GM12891 (cell line): ENCODE results near the gene LHFPL2.

Experiments used
- DNase-seq: peaks from one replicate; pipeline ENCODE4 v3.0.0; 2011; ENCODE audit warnings: low spot score; ENCODE audit not compliant: insufficient read length
- FAIRE-seq: peaks from 2 replicates; lab custom pipeline; 2011; peaks lifted over from hg19 to GRCh38; lab: Jason Lieb, UNC
- PAX5 ChIP-seq: IDR thresholded peaks from 2 replicates; pipeline ENCODE4 v1.6.1; 2011; ENCODE audit warnings: low read length, moderate library complexity, mild to moderate bottlenecking; ENCODE audit not compliant: insufficient read depth, severe bottlenecking
- POLR2A ChIP-seq: IDR thresholded peaks from 2 replicates; pipeline ENCODE4 v1.6.1; 2011; ENCODE audit warnings: low read depth, low read length, control low read depth
- POLR2AphosphoS5 ChIP-seq: IDR thresholded peaks from 2 replicates; pipeline ENCODE4 v1.6.1; 2011; ENCODE audit warnings: low read depth, low read length, control low read depth
- POU2F2 ChIP-seq: IDR thresholded peaks from 2 replicates; pipeline ENCODE4 v1.6.1; 2011; ENCODE audit warnings: low read depth, mild to moderate bottlenecking, control low read depth, low read length, moderate library complexity
- SPI1 ChIP-seq: IDR thresholded peaks from 2 replicates; pipeline ENCODE4 v1.6.1; 2011; ENCODE audit warnings: low read depth, low read length, control low read depth
- TAF1 ChIP-seq: IDR thresholded peaks from 2 replicates; pipeline ENCODE4 v1.6.1; 2011; ENCODE audit warnings: low read depth, low read length, control low read depth

The LHFPL2 gene

DNA sequence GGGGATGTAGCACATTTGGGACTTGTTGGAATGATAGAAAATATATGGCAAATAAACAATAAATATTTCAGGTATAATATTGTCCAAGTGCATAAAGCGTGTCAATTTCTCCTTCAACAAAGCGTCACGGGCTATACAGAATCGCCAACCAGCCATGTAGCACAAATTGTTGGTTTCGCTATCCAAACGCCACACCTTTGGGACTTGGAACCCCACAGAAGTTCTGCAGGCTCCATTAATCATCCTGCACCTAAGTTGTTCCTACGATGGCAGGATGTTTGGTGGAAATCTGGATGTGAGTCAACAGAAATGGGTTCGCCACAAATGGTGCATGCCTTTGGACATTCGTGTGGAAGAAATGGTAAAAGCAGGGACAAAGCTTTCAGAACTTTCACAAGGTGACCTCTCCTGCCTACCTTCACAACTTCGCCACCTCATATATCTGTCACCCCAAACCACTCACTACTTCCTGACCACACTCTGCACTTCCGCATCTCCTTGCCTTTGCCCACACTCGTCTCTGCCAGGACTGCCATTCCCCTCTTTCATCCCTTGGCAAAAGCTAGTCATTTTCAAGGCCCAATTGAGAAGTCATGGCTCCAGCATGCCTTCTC lies 95.7 kb downstream of the LHFPL2 start:
- DNase-seq (no peak), FAIRE-seq (peak; percentile 26)
- TF ChIP-seq PAX5 (no peak), POU2F2 (no peak), POLR2A (no peak), POLR2AphosphoS5 (no peak), SPI1 (no peak), TAF1 (no peak)

DNA sequence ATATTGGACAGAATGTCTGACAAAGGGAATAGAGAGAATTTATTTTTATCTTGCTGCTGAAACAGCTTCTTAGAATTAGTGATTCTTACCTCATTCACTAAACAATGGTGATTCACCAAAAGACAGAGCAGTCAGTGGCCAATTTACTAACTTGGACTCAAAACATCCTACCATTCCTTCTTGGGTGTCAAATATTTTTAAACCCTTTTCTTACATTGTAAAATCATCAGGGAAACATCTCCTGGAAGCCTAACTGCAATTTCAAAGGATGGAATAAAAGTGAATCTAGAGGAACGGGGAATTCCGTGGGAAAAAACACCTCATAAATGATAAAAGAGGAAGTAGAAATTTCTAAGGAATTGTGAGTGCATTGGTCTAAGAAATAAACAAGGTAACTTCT lies 97.7 kb downstream of the LHFPL2 start:
- no peak for DNase-seq
- 0 out of 2 replicates have a peak, but pooled peaks have one; percentile 15 for TF ChIP-seq SPI1
- TF ChIP-seq TAF1 = no peak
- no peak for TF ChIP-seq POLR2AphosphoS5
- no peak for FAIRE-seq

GRCh38 chr5:78549043-78549442 lies 99.5 kb downstream of the LHFPL2 start:
- FAIRE-seq (no peak), DNase-seq (no peak)
- TF ChIP-seq POU2F2 (no peak), SPI1 (no peak), TAF1 (no peak), POLR2A (no peak), POLR2AphosphoS5 (no peak), PAX5 (no peak)

GRCh38 chr5:78547731-78548615 lies 100.6 kb downstream of the LHFPL2 start:
- FAIRE-seq (no peak), DNase-seq (no peak)
- TF ChIP-seq POLR2AphosphoS5 (no peak), SPI1 (no peak), PAX5 (no peak), POU2F2 (no peak), POLR2A (no peak), TAF1 (no peak)

GRCh38 chr5:78547183-78547582 lies 101.4 kb downstream of the LHFPL2 start:
- DNase-seq = no peak
- TF ChIP-seq POLR2AphosphoS5 (no peak), POU2F2 (no peak), SPI1 (no peak), PAX5 (no peak), POLR2A (no peak), TAF1 (no peak)
- FAIRE-seq = no peak

- DNase-seq = no peak
- FAIRE-seq = no peak
- no peak for TF ChIP-seq POLR2AphosphoS5
- TF ChIP-seq TAF1 = no peak
- TF ChIP-seq POU2F2 = no peak
- no peak for TF ChIP-seq POLR2A
- no peak for TF ChIP-seq PAX5
- TF ChIP-seq SPI1 = no peak
Measured at GRCh38 chr5:78546276-78546996, 102.1 kb downstream of the LHFPL2 start.

DNA sequence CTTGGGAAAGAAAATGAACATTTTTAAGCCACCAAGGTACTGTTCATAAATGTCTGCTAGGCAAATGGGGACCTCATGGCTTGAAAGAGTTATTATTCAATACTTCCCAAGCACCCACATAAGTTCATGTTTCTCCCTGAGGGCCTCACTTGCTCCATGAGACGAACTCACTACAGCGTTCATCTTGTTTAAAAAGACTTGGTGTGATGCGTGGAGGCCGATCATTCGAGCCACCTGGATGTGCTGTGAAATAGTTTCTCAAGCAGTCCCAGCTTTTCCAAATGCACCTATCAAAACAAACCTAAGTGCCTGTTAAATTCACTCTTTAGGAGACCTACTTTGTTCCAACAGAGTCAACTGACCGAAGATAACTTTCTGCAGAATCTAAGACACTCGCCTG lies 103.2 kb downstream of the LHFPL2 start:
- no peak for DNase-seq
- no peak for FAIRE-seq
- no peak for TF ChIP-seq SPI1
- no peak for TF ChIP-seq POLR2A

GRCh38 chr5:78544561-78545201 lies 103.9 kb downstream of the LHFPL2 start:
- DNase-seq (no peak), FAIRE-seq (no peak)
- TF ChIP-seq POLR2AphosphoS5 = no peak
- TF ChIP-seq POLR2A = no peak
- TF ChIP-seq SPI1 = no peak
- TF ChIP-seq PAX5 = no peak
- TF ChIP-seq POU2F2 = no peak
- TF ChIP-seq TAF1 = no peak

DNA sequence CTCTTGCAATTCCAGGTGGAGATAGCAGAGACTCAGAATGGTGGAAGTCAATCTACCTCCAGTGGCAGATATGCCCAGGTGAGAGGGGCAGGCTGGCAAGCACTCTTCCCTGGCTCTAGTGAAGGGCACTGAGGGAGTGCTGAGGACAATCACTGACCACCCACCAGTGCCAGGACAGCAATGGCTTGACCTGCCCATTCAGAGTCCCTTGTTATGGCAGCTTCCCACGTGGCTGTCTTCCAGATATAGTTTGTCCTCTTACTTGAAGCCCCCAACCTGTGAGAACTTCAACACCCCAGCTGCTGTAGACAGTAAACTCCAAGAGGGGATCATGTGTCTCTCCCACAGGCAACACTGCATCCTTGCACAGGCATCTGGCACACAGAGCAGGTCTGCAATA lies 104.7 kb downstream of the LHFPL2 start:
- FAIRE-seq (no peak), DNase-seq (no peak)
- TF ChIP-seq POLR2AphosphoS5 = no peak
